ENCODE results near the gene BCL10.

DNA sequence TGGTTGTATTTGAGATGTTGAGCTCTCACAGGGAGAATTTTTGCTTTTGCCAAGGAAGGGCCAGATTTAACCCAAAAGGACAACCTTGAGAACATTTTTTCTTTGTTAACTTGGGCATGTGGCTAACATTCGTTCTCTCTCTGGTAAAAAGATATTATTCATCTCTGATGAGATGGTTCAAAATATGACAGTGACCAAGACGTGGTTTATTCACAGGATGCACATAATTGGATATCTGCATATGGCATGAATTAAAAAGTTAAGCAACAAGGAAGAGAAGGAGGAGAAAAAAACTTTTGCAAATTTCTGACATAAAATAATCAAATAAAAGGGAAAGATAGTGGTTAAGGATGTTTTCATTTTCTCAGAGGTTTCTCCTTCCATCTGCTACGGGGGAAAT, 43.1 kb upstream of the BCL10 start:
- TF ChIP-seq CTCF (IDR thresholded peaks at IDR 0.05; ENCODE audit: borderline replicate concordance, extremely low read depth, low read length, poor library complexity, severe bottlenecking) (no peak), EZH2 (IDR thresholded peaks at IDR 0.05; ENCODE audit: borderline replicate concordance, low read depth, low read length, severe bottlenecking) (no peak)
